ENCODE results near the gene IL1RAPL2.
"Not testable (repeated sequence)": the region's sequence is repeated elsewhere in the genome, so short reads cannot be mapped to it uniquely, and the experiment has no call there.

The IL1RAPL2 gene

DNA sequence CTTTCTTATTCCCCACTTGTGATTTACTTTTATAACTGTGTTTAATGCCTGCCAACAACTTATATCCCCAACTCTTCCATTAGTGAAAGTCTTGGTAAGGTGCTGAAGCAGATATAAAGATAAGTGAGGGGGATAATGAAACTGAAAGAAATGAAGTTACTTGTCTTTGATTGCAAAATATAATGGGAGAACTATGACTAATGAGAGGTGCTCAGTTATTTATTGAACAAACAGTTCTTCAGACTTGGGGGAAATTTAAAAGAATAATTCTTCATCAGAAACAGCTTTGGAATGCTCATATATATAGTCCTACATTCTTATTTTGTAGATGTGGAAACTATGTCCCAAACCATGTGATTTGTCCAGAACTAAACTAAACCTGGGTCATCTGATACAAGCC is 441.0 kb downstream of the IL1RAPL2 start:
- no peak for DNase-seq (ENCODE audit: low spot score)
- TF ChIP-seq CTCF (IDR thresholded peaks at IDR 0.05; ENCODE audit: extremely low read depth, missing control alignments), result no peak

- no peak for DNase-seq (ENCODE audit: low spot score)
- no peak for TF ChIP-seq CTCF (IDR thresholded peaks at IDR 0.05; ENCODE audit: extremely low read depth, missing control alignments)
Observed at GRCh38 chrX:105013719-105014118, 447.7 kb downstream of the IL1RAPL2 start.

GRCh38 chrX:105017641-105018040 is 451.6 kb downstream of the IL1RAPL2 start:
- TF ChIP-seq CTCF (IDR thresholded peaks at IDR 0.05; ENCODE audit: extremely low read depth, missing control alignments), result no peak
- DNase-seq (ENCODE audit: low spot score), result no peak

GRCh38 chrX:105018865-105019264 is 452.9 kb downstream of the IL1RAPL2 start:
- no peak for DNase-seq (ENCODE audit: low spot score)
- TF ChIP-seq CTCF (IDR thresholded peaks at IDR 0.05; ENCODE audit: extremely low read depth, missing control alignments), result no peak

- not testable (repeated sequence) for DNase-seq (ENCODE audit: low spot score)
Observed at GRCh38 chrX:105028962-105029361, 463.0 kb downstream of the IL1RAPL2 start.

GRCh38 chrX:105038672-105039328 is 472.8 kb downstream of the IL1RAPL2 start:
- no peak for DNase-seq (ENCODE audit: low spot score)
- no peak for TF ChIP-seq CTCF (IDR thresholded peaks at IDR 0.05; ENCODE audit: extremely low read depth, missing control alignments)

DNA sequence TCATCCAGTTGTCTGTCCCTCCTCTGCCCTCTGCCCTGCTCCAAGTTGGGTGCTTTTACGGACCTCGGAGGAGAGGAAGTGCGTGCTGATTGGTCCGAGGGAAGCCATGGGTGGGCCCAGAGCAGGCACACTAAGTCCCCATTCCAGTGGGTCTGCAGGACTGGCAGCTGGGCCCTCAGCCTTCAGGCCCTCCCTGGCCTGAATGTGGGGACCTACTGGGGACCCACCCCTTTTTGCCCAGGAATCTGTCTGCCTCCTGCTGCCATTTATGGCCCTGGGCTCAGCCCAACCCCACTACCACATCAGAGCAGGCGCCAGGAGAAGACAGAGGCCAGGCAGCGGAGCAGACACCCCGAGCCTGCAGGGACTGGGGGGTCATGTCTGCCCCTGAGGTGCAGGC is 484.9 kb downstream of the IL1RAPL2 start:
- DNase-seq (ENCODE audit: low spot score), result no peak
- no peak for TF ChIP-seq CTCF (IDR thresholded peaks at IDR 0.05; ENCODE audit: extremely low read depth, missing control alignments)

DNA sequence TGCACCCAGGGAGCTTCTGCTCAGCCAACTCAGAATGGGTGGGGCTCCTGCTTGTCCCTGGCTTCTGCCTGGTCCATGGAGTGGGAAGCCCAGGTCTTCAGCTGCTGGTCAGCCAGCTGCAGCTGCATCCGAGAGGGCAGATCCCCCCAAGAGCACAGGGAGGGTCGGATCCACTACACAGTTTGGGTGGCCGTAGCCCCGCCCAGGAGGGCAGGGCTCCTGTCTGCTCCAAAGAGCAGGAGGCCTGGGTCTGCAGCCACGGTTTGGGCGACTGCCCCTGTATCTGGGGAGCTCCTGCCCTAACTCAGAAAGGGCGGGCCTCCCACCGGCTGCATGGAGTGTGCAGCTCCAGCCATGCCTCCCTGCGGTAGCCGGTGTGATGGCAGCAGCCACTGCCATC is 485.4 kb downstream of the IL1RAPL2 start:
- DNase-seq (ENCODE audit: low spot score), result no peak
- TF ChIP-seq CTCF (IDR thresholded peaks at IDR 0.05; ENCODE audit: extremely low read depth, missing control alignments), result no peak
